GM12878 (cell line): ENCODE results near the gene CXCL17. TPM values are rescaled to one million over a fixed set of nuclear protein-coding genes. Genes with fewer than 3 reads are reported as not detected.

Source experiments
- ATAC-seq: fragments of 200-7000 bp; cut with Tn5 transposase; 3 replicates; pipeline ENCODE4 v1.9.1; 2020; ENCODE audit warnings: mild to moderate bottlenecking, moderate library complexity
- BruUV-seq: library from RNA; stranded (reverse); fragments of 400-500 nt; replicated peaks from 2 replicates; lab custom pipeline; 2021; lab: Mats Ljungman, UMichigan
- CTCF ChIA-PET: fragments of 300-600 bp; sonication (Branson Sonifier 250); formaldehyde crosslinking; extraction: SDS; loops from one replicate; lab custom pipeline; 2021; ENCODE audit warnings: inconsistent platforms; lab: Yijun Ruan, JAX
- POLR2A ChIA-PET: fragments of 350-600 bp; formaldehyde crosslinking; extraction: SDS; loops from one replicate; lab custom pipeline; 2021; ENCODE audit warnings: inconsistent platforms; lab: Charles Lee
- RAD21 ChIA-PET: fragments of 300-600 bp; sonication (Branson Sonifier 250); formaldehyde crosslinking; loops from one replicate; lab custom pipeline; 2023; ENCODE audit warnings: antibody characterized with exemption; ENCODE audit not compliant: unreplicated experiment; lab: Charles Lee
- SMC1A ChIA-PET: fragments of 300-600 bp; sonication (Branson Sonifier 250); formaldehyde crosslinking; loops from one replicate; lab custom pipeline; 2023; ENCODE audit not compliant: unreplicated experiment, uncharacterized antibody; lab: Charles Lee
- DNase-seq: peaks from one replicate; pipeline ENCODE4 v3.0.0-alpha.2; 2011; ENCODE audit warnings: low read depth, low spot score
- FAIRE-seq: peaks from 3 replicates; lab custom pipeline; 2011; peaks lifted over from hg19 to GRCh38; lab: Jason Lieb, UNC
- H2AFZ ChIP-seq: 2 replicates; pipeline ENCODE4 v1.6.0; 2011; ENCODE audit warnings: low read depth, low read length, control low read depth; ENCODE audit not compliant: control insufficient read depth
- H3K27ac ChIP-seq: 2 replicates; pipeline ENCODE4 v1.5.1; 2011; ENCODE audit warnings: control low read depth; ENCODE audit not compliant: control insufficient read depth, insufficient read depth
- H3K27me3 ChIP-seq, 2 experiments: replicated peaks in 1 of 2; 2 replicates each; pipeline versions ENCODE4 v1.6.0 to v1.6.1; 2011; ENCODE audit warnings: low read length in 1 of 2; ENCODE audit not compliant: control insufficient read depth in 2 of 2, insufficient read depth in 2 of 2
- H3K36me3 ChIP-seq, 2 experiments: 2 replicates each; pipeline ENCODE4 v1.5.1; 2011; ENCODE audit warnings: low read length in 1 of 2; ENCODE audit not compliant: control insufficient read depth in 2 of 2, insufficient read depth in 2 of 2
- H3K4me1 ChIP-seq: 2 replicates; pipeline ENCODE4 v1.6.1; 2011; ENCODE audit warnings: mild to moderate bottlenecking, low read length, moderate library complexity, mixed read lengths; ENCODE audit not compliant: control insufficient read depth, insufficient read depth
- H3K4me2 ChIP-seq: 2 replicates; pipeline ENCODE4 v1.6.0; 2011; ENCODE audit warnings: control low read depth; ENCODE audit not compliant: control insufficient read depth, insufficient read depth
- H3K4me3 ChIP-seq: fragments of 200-600 bp; sonication (generic); 2 replicates; pipeline ENCODE4 v1.5.1; 2016
- H3K79me2 ChIP-seq: 2 replicates; pipeline ENCODE4 v1.6.0; 2011; ENCODE audit warnings: low read length; ENCODE audit not compliant: control insufficient read depth, insufficient read depth
- H3K9ac ChIP-seq: 2 replicates; pipeline ENCODE4 v1.8.0; 2011; ENCODE audit warnings: low read length, control low read depth, mixed read lengths; ENCODE audit not compliant: control insufficient read depth, insufficient read depth
- H3K9me3 ChIP-seq: replicated peaks from 3 replicates; pipeline ENCODE4 v1.5.1; 2011; ENCODE audit warnings: mild to moderate bottlenecking, low read length; ENCODE audit not compliant: control insufficient read depth, insufficient read depth
- H4K20me1 ChIP-seq: 2 replicates; pipeline ENCODE4 v1.6.0; 2011; ENCODE audit not compliant: control insufficient read depth, insufficient read depth
- ETV6 ChIP-seq, 2 experiments: fragments of 450-650 bp in 1 of 2; IDR thresholded peaks in 1 of 2; conservative IDR thresholded peaks in 1 of 2; 2 replicates each; pipeline ENCODE4 v1.6.1; 2014; ENCODE audit warnings: antibody characterized with exemption in 1 of 2, borderline replicate concordance in 1 of 2, low read depth in 1 of 2, mild to moderate bottlenecking in 1 of 2, moderate library complexity in 1 of 2
- HDAC6 ChIP-seq: fragments of 200-600 bp; sonication (generic); IDR thresholded peaks from one replicate; pipeline ENCODE4 v1.8.0; 2017; ENCODE audit warnings: antibody characterized with exemption; ENCODE audit not compliant: unreplicated experiment
- HDGF ChIP-seq: fragments of 450-650 bp; IDR thresholded peaks from 2 replicates; pipeline ENCODE4 v1.6.1; 2016; ENCODE audit warnings: antibody characterized with exemption
- IRF4 ChIP-seq: IDR thresholded peaks from 2 replicates; pipeline ENCODE4 v1.6.1; 2011; ENCODE audit warnings: low read depth, low read length
- MEF2A ChIP-seq: IDR thresholded peaks from 2 replicates; pipeline ENCODE4 v1.6.1; 2011; ENCODE audit warnings: low read depth, mild to moderate bottlenecking, low read length, moderate library complexity; ENCODE audit not compliant: insufficient read depth
- MXI1 ChIP-seq: fragments of 150-350 bp; IDR thresholded peaks from 2 replicates; pipeline ENCODE4 v1.6.1; 2011; ENCODE audit warnings: low read depth, mild to moderate bottlenecking, inconsistent platforms, low read length, improper control_type of control experiment
- NR2C1 ChIP-seq: fragments of 450-650 bp; IDR thresholded peaks from 2 replicates; pipeline ENCODE4 v1.6.1; 2017; ENCODE audit warnings: antibody characterized with exemption, mild to moderate bottlenecking, moderate library complexity
- NR2F1 ChIP-seq: fragments of 450-650 bp; conservative IDR thresholded peaks from 2 replicates; pipeline ENCODE4 v1.6.1; 2017; ENCODE audit warnings: mild to moderate bottlenecking
- SMAD5 ChIP-seq: IDR thresholded peaks from 2 replicates; pipeline ENCODE4 v1.6.1; 2016; ENCODE audit warnings: antibody characterized with exemption, low read depth
- SPI1 ChIP-seq: IDR thresholded peaks from 2 replicates; pipeline ENCODE4 v1.6.1; 2011; ENCODE audit warnings: low read depth, mild to moderate bottlenecking, low read length, moderate library complexity, borderline replicate concordance; ENCODE audit not compliant: insufficient read depth
- ZSCAN29 ChIP-seq: fragments of 450-650 bp; IDR thresholded peaks from 2 replicates; pipeline ENCODE4 v1.6.1; 2017; ENCODE audit warnings: mild to moderate bottlenecking, moderate library complexity
- WGBS: methylation state at CpG from one replicate; pipeline ENCODE4 v1.1.6; 2016; ENCODE audit warnings: low lambda C conversion rate; ENCODE audit not compliant: insufficient replicate concordance, insufficient coverage; ENCODE audit errors: missing lambda C conversion rate; 5-methylcytosine and 5-hydroxymethylcytosine counted together
- in situ Hi-C: fragments of 300-500 bp; cut with MboI; formaldehyde crosslinking; loops from 9 replicates; pipeline ENCODE4 v1.14.3; 2018; ENCODE audit warnings: mixed read lengths
- intact Hi-C: fragments of 100-400 bp; cut with micrococcal nuclease; formaldehyde crosslinking; loops from one replicate; pipeline ENCODE4 v1.14.2; 2022; ENCODE audit not compliant: unreplicated experiment
- polyA plus RNA-seq, 11 experiments: library from polyadenylated mRNA; depleted of rRNA in 4 of 11; unstranded in 6 of 11; stranded (reverse) in 5 of 11; fragments of >200 nt; fragmentation: Nextera tagmentation in 4 of 11; fragmentation: Illumina TruSeq in 1 of 11; extraction: Ambion mirVana in 4 of 11; extraction: Trizol in 1 of 11; gene quantifications; 1 replicate in 1 of 11; 2 replicates in 10 of 11; pipeline versions ENCODE4 v1.2.1 to v1.2.3, GENCODE V29; 2011 to 2016; ENCODE audit warnings: inconsistent platforms in 2 of 11, missing spikeins in 2 of 11, low read depth in 1 of 11
- total RNA-seq, 4 experiments: library from RNA; depleted of rRNA in 3 of 4; stranded (reverse); fragments of >200 nt in 3 of 4; fragmentation: Illumina TruSeq in 1 of 4; extraction: Trizol in 1 of 4; gene quantifications; 2 replicates each; pipeline versions ENCODE4 v1.2.1 to v1.2.3, GENCODE V29; 2013 to 2021
- TF ChIP-seq, protein P1 (sequence below), 3 experiments: IDR thresholded peaks in 2 of 3; conservative IDR thresholded peaks in 1 of 3; 2 replicates each; pipeline ENCODE4 v1.5.1; 2011; ENCODE audit warnings: low read depth in 3 of 3, low read length in 3 of 3, mild to moderate bottlenecking in 3 of 3, control low read depth in 2 of 3, moderate library complexity in 2 of 3, inconsistent platforms in 1 of 3, mixed read lengths in 1 of 3; ENCODE audit not compliant: control insufficient read depth in 2 of 3, insufficient read depth in 1 of 3; ENCODE audit errors: extremely low read depth in 1 of 3

CXCL17 gene
- total and polyA plus RNA-seq, 10 of the 15 experiments (the other 5 are each of a cell fraction or from before 2014, with no cell fraction given): 0.13 to 0.24 (median 0.15) TPM; not detected in 7

DNA sequence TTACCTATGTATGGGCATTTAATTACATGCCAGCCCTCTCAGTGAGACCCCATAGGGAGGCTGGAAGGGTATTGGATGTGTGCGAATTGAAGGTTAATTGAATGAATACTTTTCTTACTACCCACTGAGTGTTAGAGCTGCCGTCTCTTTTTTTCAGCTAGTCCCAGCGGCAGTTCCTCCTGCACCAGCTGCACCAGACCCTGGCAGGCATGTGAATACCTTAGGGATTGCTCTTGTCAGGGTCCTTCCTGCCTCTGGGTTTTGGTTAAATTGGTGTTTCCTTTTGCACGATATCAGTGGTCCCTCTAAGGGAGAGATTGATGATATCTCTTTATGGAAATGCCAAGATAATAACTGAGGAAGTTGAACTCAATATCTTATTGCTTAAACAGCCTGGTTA lies 9.8 kb upstream of the CXCL17 start:
- ATAC-seq (no peak), FAIRE-seq (no peak), DNase-seq (no peak)
- in situ Hi-C loops: loop anchor here (5.0 kb wide), 1 partner anchor 75 kb away; the partner anchor contains the start of gene CEACAM1
- ChIA-PET POLR2A (interaction anchor here (0.6 to 2.3 kb wide), 3 partner anchors 76 to 201 kb away, joined by 3 to 14 read pairs (median 3); partner anchors contain the start of gene CEACAM1), CTCF (interaction anchor here (1.0 to 6.5 kb wide), 7 partner anchors 11 to 144 kb away, joined by 4 to 250 read pairs (median 37); partner anchors contain the start of gene CEACAM1), SMC1A (interaction anchor here (0.9 to 5.8 kb wide), 5 partner anchors 10 to 84 kb away, joined by 4 to 193 read pairs (median 33); partner anchors contain the start of genes CEACAM1 and CXCL17)
- BruUV-seq: no TSS peak
- H2AFZ ChIP-seq: no peak overlapping the region
- H3K9ac ChIP-seq: no peak overlapping the region
- H3K79me2 ChIP-seq: no peaks in the 10 kb centered on the region
- no peak overlapping the region for H3K27ac ChIP-seq
- intact Hi-C loops: no loop called here
- no peaks in the 10 kb centered on the region for H3K9me3 ChIP-seq
- H3K36me3 ChIP-seq: no peaks in the 10 kb centered on the region
- H4K20me1 ChIP-seq: no peaks in the 10 kb centered on the region
- H3K4me1 ChIP-seq: 0 out of 2 replicates have a peak, but pooled peaks cover 3% of the 10 kb centered on the region
- no peak for TF ChIP-seq ZSCAN29
- TF ChIP-seq, all 136 proteins: peak for 0
- 14% methylated on average over 4 of the region's 4 CpGs for WGBS
- RAD21 ChIA-PET: interaction anchor here (3.9 to 6.3 kb wide), 2 partner anchors 14 to 77 kb away, joined by 50 to 177 read pairs; partner anchors contain the start of gene CEACAM1
- H3K4me3 ChIP-seq: no peak overlapping the region
- no peaks in the 10 kb centered on the region for H3K27me3 ChIP-seq
- H3K4me2 ChIP-seq: no peak overlapping the region

DNA sequence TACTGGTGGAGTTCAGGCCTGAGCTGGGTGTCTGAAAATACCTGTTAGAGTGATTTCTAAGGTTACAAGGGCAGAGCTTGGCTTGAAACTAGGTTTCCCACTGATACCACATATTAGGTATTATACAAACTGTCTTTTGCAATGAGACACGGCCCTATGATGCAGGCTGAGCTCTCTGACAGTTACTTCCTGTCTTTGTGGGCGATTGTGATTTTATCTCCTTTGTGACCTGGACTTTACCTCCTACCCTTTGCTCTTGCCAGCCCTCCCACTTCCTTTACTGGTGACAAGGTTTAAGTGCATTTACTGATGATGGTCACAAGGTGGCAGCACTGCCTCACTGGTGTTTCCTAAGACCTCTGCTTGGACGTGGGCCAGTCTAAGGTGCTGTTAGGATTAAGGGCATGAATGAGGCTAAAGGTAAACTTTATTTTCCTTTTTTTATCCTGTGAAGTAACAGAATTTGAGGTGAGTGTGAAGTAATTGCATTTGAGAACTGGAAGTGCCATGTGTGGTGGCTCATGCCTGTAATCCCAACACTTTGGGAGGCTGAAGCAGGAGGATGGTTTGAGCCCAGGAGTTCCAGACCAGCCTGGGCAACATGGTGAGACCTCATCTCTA lies 7.7 kb upstream of the CXCL17 start:
- Histone ChIP-seq H3K9me3 (no peaks in the 10 kb centered on the region), H3K79me2 (no peaks in the 10 kb centered on the region), H3K27ac (no peak overlapping the region), H2AFZ (peak overlapping the region; percentile 54; the same call in 1 of the 2 replicates), H3K27me3 (no peaks in the 10 kb centered on the region), H3K9ac (no peak overlapping the region), H4K20me1 (no peaks in the 10 kb centered on the region), H3K4me3 (no peak overlapping the region), H3K4me2 (peak overlapping the region; percentile 20; the same call in 1 of the 2 replicates), H3K36me3 (no peaks in the 10 kb centered on the region), H3K4me1 (0 out of 2 replicates have a peak, but pooled peaks cover 3% of the 10 kb centered on the region)
- peak; percentile 97 for FAIRE-seq
- in situ Hi-C loops (loop anchor here (5.0 kb wide), 1 partner anchor 77 kb away; the partner anchor contains the start of gene CEACAM1), intact Hi-C loops (loop anchor here (1.0 kb wide), 2 partner anchors 79 to 146 kb away; no protein-coding TSS in a partner anchor)
- CTCF ChIA-PET: interaction anchor here (0.6 to 6.5 kb wide), 33 partner anchors 9 to 146 kb away, joined by 3 to 250 read pairs (median 5); partner anchors contain the start of genes CEACAM1 and CEACAM8
- DNase-seq: peak; percentile 84
- peak; percentile 97 for ATAC-seq
- BruUV-seq: no TSS peak
- 1% methylated on average over 3 of the region's 3 CpGs for WGBS
- RAD21 ChIA-PET: interaction anchor here (0.6 to 6.3 kb wide), 18 partner anchors 9 to 112 kb away, joined by 3 to 177 read pairs (median 5); partner anchors contain the start of genes CEACAM1 and CXCL17
- POLR2A ChIA-PET: interaction anchor here (1.0 to 1.6 kb wide), 4 partner anchors 16 to 82 kb away, joined by 3 to 6 read pairs (median 5); no protein-coding TSS in a partner anchor
- SMC1A ChIA-PET: interaction anchor here (0.7 to 5.8 kb wide), 29 partner anchors 9 to 167 kb away, joined by 3 to 193 read pairs (median 4); partner anchors contain the start of genes CEACAM1 and CXCL17
- TF ChIP-seq MEF2A (no peak), NR2F1 (peak; percentile 92), SMAD5 (no peak), HDGF (0 out of 2 replicates have a peak, but pooled peaks have one; percentile 18), MXI1 (no peak), NR2C1 (peak; percentile 66), HDAC6 (no peak), SPI1 (peak; percentile 80), IRF4 (peak; percentile 60; the same call in 1 of the 2 replicates), ETV6 (conservative IDR thresholded peaks at IDR 0.05 in 1 of 2, IDR thresholded peaks at IDR 0.05 in 1 of 2; ENCODE audit: borderline replicate concordance in 1 of 2, low read depth in 1 of 2) (peak in 1 of 2 experiments; percentile 90; a peak in 2 of 4 replicates)
- TF ChIP-seq, protein P1, sequence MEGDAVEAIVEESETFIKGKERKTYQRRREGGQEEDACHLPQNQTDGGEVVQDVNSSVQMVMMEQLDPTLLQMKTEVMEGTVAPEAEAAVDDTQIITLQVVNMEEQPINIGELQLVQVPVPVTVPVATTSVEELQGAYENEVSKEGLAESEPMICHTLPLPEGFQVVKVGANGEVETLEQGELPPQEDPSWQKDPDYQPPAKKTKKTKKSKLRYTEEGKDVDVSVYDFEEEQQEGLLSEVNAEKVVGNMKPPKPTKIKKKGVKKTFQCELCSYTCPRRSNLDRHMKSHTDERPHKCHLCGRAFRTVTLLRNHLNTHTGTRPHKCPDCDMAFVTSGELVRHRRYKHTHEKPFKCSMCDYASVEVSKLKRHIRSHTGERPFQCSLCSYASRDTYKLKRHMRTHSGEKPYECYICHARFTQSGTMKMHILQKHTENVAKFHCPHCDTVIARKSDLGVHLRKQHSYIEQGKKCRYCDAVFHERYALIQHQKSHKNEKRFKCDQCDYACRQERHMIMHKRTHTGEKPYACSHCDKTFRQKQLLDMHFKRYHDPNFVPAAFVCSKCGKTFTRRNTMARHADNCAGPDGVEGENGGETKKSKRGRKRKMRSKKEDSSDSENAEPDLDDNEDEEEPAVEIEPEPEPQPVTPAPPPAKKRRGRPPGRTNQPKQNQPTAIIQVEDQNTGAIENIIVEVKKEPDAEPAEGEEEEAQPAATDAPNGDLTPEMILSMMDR (IDR thresholded peaks at IDR 0.05 in 2 of 3, conservative IDR thresholded peaks at IDR 0.05 in 1 of 3; ENCODE audit: control insufficient read depth in 2 of 3, extremely low read depth in 1 of 3, insufficient read depth in 1 of 3, low read depth in 3 of 3, low read length in 3 of 3): peak; percentile 78 to 97 (median 91); a peak in 5 of 6 replicates
